DND-41 (cell line): ENCODE data around the gene BCL3.

ENCODE experiments used
- ATAC-seq: fragments of 200-7000 bp; cut with Tn5 transposase; 3 replicates; pipeline ENCODE4 v1.9.1; 2021; ENCODE audit warnings: low read depth; ENCODE audit not compliant: insufficient read depth
- DNase-seq: peaks from one replicate; pipeline ENCODE4 v3.0.0-alpha.2; 2020
- H2AFZ ChIP-seq: 2 replicates; pipeline ENCODE4 v1.6.0; 2012; ENCODE audit warnings: low read depth, low read length
- H3K27ac ChIP-seq: 2 replicates; pipeline ENCODE4 v1.5.1; 2012; ENCODE audit warnings: low read length, inconsistent platforms
- H3K27me3 ChIP-seq: fragments of 200-600 bp; sonication (generic); 2 replicates; pipeline ENCODE4 v1.6.0; 2012; ENCODE audit warnings: low read length, mild to moderate bottlenecking, inconsistent platforms; ENCODE audit not compliant: insufficient read depth, poor library complexity
- H3K36me3 ChIP-seq: 2 replicates; pipeline ENCODE4 v1.5.1; 2012; ENCODE audit warnings: low read length, inconsistent platforms; ENCODE audit not compliant: insufficient read depth
- H3K4me1 ChIP-seq: 2 replicates; pipeline ENCODE4 v1.5.1; 2012; ENCODE audit warnings: mild to moderate bottlenecking, low read length; ENCODE audit not compliant: insufficient read depth
- H3K4me2 ChIP-seq: 2 replicates; pipeline ENCODE4 v1.6.0; 2012; ENCODE audit warnings: mild to moderate bottlenecking, moderate library complexity, low read length, inconsistent platforms; ENCODE audit not compliant: insufficient read depth
- H3K4me3 ChIP-seq, 2 experiments: fragments of 200-600 bp in 1 of 2; shearing (Covaris generic) in 1 of 2; 2 replicates each; pipeline ENCODE4 v1.5.1; 2012 to 2016; ENCODE audit warnings: inconsistent platforms in 2 of 2, low read length in 2 of 2, mild to moderate bottlenecking in 2 of 2, low read depth in 1 of 2, moderate library complexity in 1 of 2
- H3K79me2 ChIP-seq: 2 replicates; pipeline ENCODE4 v1.6.0; 2012; ENCODE audit warnings: low read length, inconsistent platforms; ENCODE audit not compliant: insufficient read depth
- H3K9ac ChIP-seq: 2 replicates; pipeline ENCODE4 v1.6.0; 2012; ENCODE audit warnings: low read depth, mild to moderate bottlenecking, inconsistent platforms, low read length, moderate library complexity
- H3K9me3 ChIP-seq: 2 replicates; pipeline ENCODE4 v1.5.1; 2012; ENCODE audit warnings: low read length, moderate library complexity, mild to moderate bottlenecking, inconsistent platforms; ENCODE audit not compliant: insufficient read depth, severe bottlenecking
- H4K20me1 ChIP-seq: 2 replicates; pipeline ENCODE4 v1.6.0; 2012; ENCODE audit warnings: low read length; ENCODE audit not compliant: insufficient read depth
- CTCF ChIP-seq: IDR thresholded peaks from 2 replicates; pipeline ENCODE4 v1.5.1; 2012; ENCODE audit warnings: borderline replicate concordance, low read length, moderate library complexity, mild to moderate bottlenecking; ENCODE audit not compliant: poor library complexity, severe bottlenecking; ENCODE audit errors: extremely low read depth
- EZH2 ChIP-seq: IDR thresholded peaks from 3 replicates; pipeline ENCODE4 v1.6.1; 2012; ENCODE audit warnings: borderline replicate concordance, low read depth, mild to moderate bottlenecking, moderate library complexity, low read length, inconsistent platforms; ENCODE audit not compliant: severe bottlenecking

The BCL3 gene

GRCh38 chr19:44756089-44756562 is 7.6 kb downstream of the BCL3 start:
- Histone ChIP-seq H3K9me3 (no peaks in the 10 kb centered on the region), H3K27me3 (peaks cover 12% of the 10 kb centered on the region), H3K9ac (no peak overlapping the region), H4K20me1 (peaks cover 16% of the 10 kb centered on the region), H3K79me2 (no peaks in the 10 kb centered on the region), H2AFZ (no peak overlapping the region), H3K4me2 (no peak overlapping the region), H3K27ac (no peak overlapping the region), H3K4me1 (peaks cover 22% of the 10 kb centered on the region), H3K36me3 (no peaks in the 10 kb centered on the region), H3K4me3 (no peak overlapping the region)
- DNase-seq (no peak), ATAC-seq (no peak)
- TF ChIP-seq CTCF (no peak), EZH2 (no peak)

GRCh38 chr19:44757057-44757734 is 8.7 kb downstream of the BCL3 start:
- no peaks in the 10 kb centered on the region for H3K79me2 ChIP-seq
- H3K9ac ChIP-seq: no peak overlapping the region
- DNase-seq: no peak
- H4K20me1 ChIP-seq: peaks cover 16% of the 10 kb centered on the region
- no peaks in the 10 kb centered on the region for H3K36me3 ChIP-seq
- ATAC-seq: no peak
- H2AFZ ChIP-seq: no peak overlapping the region
- H3K4me1 ChIP-seq: peaks cover 22% of the 10 kb centered on the region
- H3K9me3 ChIP-seq: no peaks in the 10 kb centered on the region
- H3K4me2 ChIP-seq: no peak overlapping the region
- no peak overlapping the region for H3K4me3 ChIP-seq
- H3K27me3 ChIP-seq: peaks cover 12% of the 10 kb centered on the region
- H3K27ac ChIP-seq: no peak overlapping the region
- TF ChIP-seq EZH2 (no peak), CTCF (no peak)

- H3K27ac ChIP-seq: no peak overlapping the region
- ATAC-seq (no peak), DNase-seq (no peak)
- H3K4me1 ChIP-seq: peaks cover 17% of the 10 kb centered on the region
- H3K27me3 ChIP-seq: peaks cover 12% of the 10 kb centered on the region
- H3K4me3 ChIP-seq: no peak overlapping the region
- no peak overlapping the region for H2AFZ ChIP-seq
- H3K36me3 ChIP-seq: no peaks in the 10 kb centered on the region
- no peak overlapping the region for H3K4me2 ChIP-seq
- no peaks in the 10 kb centered on the region for H3K9me3 ChIP-seq
- TF ChIP-seq EZH2 (no peak), CTCF (no peak)
- no peak overlapping the region for H3K9ac ChIP-seq
- H3K79me2 ChIP-seq: no peaks in the 10 kb centered on the region
- peaks cover 14% of the 10 kb centered on the region for H4K20me1 ChIP-seq
Measured at GRCh38 chr19:44757735-44758505, 9.4 kb downstream of the BCL3 start.
